Dermis microvascular lymphatic vessel endothelial cell (primary cell): Measurements from ENCODE around the gene LSP1. TPM values are rescaled to one million over a fixed set of nuclear protein-coding genes. Genes with fewer than 3 reads are reported as not detected.

Source experiments
- DNase-seq, 2 donors: peaks; one replicate each; pipeline versions ENCODE4 v3.0.0 to v3.0.0-alpha.2; 2010; ENCODE audit warnings: low read depth in 2 of 2
- total RNA-seq: library from RNA; depleted of rRNA; stranded (reverse); fragments of >200 nt; gene quantifications from 2 replicates; pipeline ENCODE4 v1.2.1, GENCODE V29; 2014

The LSP1 gene
- total RNA-seq, 1 donor from 2014 or later = under 0.01 TPM

- no peak for DNase-seq
Observed at GRCh38 chr11:1927026-1927847, 74.4 kb downstream of the LSP1 start.

DNA sequence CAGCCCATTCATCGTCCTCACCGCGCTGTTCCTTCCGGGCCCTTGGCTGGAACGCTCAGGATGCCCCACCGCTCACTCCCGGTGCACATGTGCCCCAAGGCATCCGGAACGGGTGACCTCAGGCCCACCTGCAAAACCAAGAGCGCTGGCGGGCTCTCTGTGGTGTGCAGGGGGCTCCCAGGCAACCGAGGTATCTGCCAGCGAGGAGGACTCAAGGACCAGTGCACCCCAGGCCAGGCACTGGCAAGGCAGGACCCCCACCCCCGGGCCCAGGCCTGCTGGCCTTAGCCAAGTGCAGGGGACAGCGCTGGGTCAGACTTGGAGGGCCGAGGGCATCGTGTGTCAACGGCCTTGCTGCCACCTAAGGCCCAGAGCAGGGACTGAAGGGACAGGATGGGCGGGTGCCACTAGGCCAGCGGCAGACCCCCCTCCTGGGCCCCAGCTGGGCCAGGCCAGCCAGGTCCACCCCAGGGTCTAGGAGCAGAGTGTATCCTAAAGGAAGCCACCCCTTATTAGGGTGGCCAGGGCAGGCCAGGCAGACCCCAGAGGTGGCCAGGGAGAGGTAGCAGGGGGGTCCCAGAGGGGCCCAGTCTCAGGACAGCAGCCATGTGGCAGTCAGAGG, 75.1 kb downstream of the LSP1 start:
- DNase-seq = no peak

GRCh38 chr11:1928470-1928890, 75.6 kb downstream of the LSP1 start:
- DNase-seq = no peak

DNA sequence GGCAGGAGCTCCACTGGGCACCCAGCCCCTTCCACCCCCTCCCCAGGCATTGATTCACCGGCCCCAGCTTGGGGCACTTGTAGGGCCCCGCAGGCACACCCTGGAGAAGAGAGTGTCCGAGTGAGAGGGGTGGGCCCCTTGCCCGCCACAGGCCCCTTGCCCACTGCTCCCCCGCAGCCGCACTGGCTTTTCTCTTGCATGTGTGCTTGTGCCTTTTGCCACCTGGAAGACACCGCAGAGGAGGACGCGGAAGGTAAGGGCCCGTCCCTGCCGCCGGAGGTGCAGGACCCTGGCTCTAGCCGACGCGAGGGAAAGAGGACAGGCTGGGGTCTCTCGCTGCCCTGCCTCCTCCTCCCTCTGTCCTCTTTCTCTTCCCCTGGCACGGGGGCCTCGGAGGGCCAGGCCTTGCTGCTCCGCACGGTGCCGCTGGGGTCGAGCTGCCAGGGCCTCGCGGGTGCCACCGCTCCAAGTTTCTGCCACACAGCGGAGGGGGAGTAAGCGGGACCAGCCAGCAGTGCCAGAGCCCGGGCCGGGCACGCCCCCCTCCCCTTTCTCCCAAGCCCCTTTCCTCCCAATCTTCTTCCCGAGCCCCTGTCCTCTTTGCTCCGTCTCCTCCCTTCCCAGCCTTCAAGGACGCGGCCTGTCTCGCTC, 76.1 kb downstream of the LSP1 start:
- DNase-seq = no peak

- DNase-seq = no peak
Observed at GRCh38 chr11:1929621-1930461, 77.0 kb downstream of the LSP1 start.

GRCh38 chr11:1930462-1930830, 77.6 kb downstream of the LSP1 start:
- no peak for DNase-seq

GRCh38 chr11:1931341-1932104, 78.6 kb downstream of the LSP1 start:
- DNase-seq = no peak

DNA sequence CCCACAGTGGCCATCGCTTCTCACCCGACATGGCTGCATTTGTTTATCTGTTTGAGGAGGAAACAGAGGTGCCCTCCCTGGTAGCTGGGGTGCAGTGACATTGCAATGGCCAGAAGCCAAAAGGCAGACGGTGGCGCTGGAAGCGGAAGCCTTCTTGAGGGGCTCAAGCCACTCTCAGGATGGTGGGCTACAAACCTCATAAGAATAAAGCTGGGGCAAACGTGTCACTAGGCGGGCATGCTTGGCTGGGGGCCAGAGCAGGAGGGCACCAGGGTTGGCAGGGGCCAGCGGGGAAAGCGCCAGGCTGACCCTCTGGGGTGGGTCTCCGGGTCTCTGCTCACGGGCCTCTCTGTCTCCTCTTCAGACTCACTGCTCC, 79.2 kb downstream of the LSP1 start:
- no peak for DNase-seq

DNA sequence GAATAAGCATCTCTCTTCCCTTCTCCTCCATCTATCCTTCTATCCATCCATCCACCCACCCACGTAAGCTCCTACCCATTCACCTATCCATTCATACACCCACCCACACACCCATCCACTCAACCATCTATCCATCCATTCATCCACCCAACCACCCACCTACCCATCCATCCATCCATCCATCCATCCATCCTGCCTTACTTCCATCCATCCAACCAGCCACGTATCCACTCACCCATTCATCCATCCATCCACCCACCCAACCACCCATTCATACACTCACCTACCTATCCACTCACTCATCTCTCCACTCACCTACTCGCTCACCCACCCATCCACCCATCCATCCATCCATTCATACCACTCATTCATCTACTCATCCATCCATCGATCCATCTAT, 79.8 kb downstream of the LSP1 start:
- DNase-seq = no peak

GRCh38 chr11:1933416-1934334, 80.8 kb downstream of the LSP1 start:
- DNase-seq = no peak

GRCh38 chr11:1934335-1935155, 81.7 kb downstream of the LSP1 start:
- no peak for DNase-seq

- DNase-seq = no peak
Observed at GRCh38 chr11:1935156-1936071, 82.5 kb downstream of the LSP1 start.

DNA sequence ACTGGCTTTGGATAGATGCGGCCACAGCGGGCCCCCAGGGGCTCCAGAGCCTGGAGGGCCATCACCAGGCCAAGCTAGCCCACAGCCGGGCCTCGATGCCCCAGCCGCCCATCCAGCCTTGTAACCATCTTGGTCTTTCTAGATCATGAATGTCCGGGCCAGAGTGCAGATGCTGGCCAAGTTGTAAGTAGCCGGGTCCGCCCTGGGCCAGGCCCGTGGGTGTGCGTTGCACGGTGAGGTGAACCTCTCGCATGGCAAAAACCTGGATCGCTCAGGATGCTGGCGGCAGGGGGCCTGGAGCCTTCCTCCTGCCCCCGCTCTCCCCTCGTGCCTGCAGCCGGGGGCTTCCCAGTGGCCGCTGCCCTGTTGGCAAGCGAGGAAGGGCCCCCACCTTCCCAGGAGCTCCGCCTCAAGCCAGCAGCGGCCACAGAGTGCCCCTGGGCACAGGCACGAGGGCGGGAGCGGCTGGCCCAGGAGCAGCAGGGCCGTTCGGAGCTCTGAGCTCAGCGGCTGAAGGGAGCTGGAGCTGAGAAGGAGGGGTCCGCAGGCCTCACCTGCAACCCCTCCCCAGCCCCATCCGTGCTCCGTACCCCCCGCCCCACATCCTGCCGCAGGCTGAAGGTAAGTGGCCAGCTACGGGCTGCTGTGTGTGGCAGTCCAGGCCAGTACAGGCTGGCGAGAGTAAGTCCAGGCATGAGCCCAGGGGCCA, 83.3 kb downstream of the LSP1 start:
- no peak for DNase-seq

DNA sequence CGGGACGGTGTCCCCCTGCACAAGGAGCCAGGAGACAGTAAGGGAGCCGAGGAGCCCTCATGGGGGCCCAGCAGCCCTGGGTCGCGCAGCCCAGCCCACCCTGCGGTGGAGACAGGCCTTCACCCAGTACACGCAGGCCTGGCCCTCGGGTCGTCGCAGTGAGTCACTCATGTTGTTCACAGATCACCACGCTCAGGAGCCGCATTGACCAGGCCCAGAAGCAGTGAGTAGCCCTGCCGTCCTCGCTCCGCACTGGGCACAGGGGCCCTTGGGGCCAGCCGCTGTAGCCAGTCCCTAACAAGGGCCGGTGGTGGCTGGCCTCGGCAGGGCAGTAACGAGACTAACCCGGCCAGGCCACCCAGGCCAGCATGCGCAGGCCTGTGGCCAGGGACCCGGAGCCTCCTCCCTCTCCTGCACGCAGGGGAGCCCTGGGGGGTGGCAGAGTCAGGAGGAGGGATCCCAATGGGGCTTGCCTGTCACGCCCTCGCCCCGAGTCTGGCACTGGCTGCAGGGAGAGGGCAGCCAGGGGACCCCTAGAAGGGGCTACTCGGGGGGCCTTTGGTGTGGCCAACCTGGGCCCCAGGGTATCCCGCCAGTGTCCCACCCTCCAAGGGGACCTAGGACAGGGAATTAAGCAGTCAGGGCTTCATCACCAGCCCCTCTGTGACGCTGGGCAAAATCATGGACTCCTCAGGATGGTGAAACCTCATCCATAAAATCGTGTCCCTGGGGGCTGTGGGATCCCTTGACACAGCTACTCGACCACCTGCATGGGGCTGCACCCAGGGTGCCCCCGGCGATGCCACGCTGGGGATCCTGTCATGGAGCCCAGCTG, 84.1 kb downstream of the LSP1 start:
- DNase-seq = no peak

DNA sequence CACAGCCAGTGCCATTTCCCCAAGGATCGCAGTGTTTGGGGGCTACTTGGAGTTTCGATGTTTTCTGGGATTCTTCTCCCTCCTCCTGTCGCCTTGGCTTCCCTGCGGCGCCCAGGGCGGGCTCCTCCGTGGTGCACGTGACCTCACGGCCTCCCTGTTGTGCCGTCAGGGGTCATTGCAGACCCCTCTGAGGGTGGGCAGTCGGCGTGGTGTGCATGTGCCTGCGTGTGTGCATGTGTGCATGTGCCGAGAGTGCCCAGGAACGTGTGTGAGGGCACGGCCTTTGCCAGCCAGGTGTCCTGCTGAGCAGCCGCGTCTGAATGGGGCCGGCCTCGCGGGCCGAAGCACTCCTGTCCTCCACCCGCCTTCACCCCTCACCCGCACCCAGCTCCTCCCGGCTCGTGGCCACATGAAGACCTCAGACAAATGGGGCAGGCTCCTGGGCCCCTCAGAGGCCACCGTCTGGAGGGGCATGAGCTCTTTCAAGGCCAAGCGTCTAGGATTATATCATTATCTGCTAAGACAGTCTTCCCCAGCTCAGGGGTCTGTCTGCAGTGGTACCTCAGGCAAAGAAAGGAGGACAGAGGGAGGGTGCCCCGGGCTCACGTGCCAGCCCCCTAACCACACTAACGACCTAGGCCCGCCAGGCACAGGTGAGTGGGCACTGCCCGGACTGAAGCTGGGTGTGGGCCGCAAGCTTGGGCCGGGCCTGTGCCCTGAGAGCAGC, 84.9 kb downstream of the LSP1 start:
- no peak for DNase-seq
